Ecto neural progenitor cell (in vitro differentiated cells): ENCODE results near the gene NRP1.
"Not testable (repeated sequence)": the region's sequence is repeated elsewhere in the genome, so short reads cannot be mapped to it uniquely, and the experiment has no call there.

ENCODE experiments used
- DNase-seq: peaks from one replicate; pipeline ENCODE4 v3.0.0-alpha.2; 2018; ENCODE audit warnings: low spot score

The NRP1 gene

DNA sequence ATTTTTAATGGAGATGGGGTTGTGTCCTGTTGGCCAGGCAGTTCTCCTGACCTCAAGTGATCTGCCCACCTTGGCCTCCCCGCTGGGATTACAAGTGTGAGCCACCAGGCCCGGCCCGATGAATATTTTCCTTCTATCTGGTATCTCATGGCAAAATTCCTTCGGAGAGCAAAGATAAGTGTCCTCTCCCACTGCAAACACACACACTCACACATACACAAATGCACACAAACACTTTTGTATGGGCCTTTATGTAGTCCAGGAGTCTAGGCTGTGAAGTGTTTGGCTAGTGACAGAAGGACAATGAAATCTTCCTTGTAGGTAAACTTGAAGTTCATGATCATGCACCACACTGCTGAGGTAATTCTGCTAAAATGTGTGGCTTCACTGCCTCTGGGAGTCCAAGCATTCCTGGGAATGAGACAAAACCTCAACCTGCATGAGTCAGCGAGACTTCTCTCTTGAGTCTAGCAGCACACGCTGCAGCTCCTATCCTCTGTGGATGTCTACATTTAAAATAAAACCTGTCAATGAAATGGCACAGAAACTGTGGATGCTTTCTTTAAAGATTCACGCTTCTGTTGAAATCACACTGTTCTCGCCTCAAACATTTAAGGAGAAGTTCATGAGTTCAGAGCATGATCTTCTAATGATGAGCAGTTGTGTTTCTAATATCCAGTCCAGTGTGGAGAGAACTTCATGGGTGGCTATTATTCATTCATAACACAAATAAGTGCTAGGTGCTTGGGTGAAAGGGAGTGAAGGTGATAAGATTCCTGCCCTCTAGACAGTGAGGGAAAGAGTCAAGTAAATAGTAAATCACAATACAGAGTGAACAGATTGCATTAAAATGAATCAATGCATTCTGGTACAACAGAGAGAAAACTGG is 96.5 kb downstream of the NRP1 start:
- DNase-seq = no peak

DNA sequence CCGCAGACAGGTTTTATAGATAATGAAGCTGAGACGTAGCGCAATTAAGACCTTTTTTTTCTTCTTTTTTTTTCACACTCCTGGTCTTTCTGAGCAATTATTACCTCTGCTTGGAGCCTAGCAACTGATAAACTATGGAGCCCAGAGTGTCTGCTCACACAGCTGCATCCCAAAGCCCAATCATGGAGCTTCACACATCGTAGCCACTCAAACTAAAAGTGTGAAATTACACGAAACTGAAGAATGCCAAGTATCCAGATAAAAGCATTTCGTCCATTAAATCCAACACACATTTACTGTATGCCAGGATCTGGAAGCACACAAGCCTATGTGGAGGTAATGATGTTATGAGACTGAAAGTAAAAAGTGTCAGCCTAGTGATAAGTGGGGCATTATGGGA is 97.6 kb downstream of the NRP1 start:
- DNase-seq = no peak

DNA sequence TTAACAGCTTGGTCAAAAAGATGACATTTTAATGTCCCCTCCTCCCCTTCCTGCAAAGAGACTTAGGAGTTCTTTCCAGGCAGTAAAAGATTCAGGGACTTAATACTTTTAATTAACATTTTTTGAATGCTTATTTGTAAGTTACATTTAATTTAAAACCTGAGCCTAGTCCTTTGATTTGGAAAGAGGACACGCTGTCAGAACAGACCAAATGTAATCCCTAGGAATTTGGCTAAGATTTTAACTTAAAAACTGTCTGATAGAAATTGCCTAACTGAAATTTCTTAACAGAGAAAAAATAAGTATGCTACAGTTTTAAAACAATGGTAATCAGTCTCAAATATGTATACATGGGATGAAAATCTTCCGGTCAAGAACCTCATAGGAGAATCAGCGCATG is 98.5 kb downstream of the NRP1 start:
- no peak for DNase-seq

DNA sequence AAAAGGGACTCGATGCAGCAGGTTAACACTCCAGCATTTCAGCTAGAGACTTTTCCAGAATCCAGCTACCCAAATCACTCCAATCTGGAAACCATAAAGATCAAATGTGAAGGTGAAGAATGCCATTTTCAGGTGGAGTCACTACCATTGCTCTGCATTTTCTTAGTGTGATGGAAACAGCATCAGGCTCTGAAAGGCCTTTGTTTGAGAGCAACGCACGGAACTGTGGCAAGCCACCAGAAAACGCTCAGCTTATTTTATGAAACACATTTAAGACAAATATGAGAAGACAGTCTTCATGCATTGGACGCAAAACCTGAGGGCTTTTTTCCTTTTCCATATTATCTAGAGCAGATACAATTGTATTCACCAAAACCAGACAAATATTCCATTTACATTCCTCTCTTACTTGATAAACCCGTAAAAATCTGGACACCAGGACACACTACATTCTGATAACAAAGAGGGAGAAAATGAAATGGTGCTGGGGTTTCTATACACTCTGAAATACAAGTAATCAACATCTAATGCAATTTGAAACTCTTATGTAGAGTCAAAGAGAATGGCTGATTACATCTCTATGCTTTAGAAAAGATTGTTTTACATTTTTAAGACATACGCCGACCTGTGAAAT is 99.1 kb downstream of the NRP1 start:
- DNase-seq = no peak

DNA sequence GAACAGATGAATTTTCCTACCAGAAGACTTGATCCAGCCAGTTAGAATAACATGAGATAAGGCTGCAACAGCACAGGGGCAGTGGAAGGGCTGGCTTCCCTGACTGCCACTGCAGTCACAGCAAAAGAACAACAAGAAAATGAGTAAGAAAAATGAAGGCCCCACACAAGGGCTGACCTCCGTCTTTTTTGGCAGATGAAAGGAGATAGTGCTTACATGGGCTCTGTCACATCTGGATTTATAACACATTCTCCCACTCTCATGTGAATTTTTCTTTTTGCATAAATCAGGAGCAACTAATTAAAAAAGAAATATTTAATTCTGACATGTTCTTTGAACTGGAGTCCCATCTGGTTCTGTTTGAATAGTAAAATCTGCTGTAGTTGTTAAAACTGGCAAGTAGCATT is 99.6 kb downstream of the NRP1 start:
- no peak for DNase-seq

DNA sequence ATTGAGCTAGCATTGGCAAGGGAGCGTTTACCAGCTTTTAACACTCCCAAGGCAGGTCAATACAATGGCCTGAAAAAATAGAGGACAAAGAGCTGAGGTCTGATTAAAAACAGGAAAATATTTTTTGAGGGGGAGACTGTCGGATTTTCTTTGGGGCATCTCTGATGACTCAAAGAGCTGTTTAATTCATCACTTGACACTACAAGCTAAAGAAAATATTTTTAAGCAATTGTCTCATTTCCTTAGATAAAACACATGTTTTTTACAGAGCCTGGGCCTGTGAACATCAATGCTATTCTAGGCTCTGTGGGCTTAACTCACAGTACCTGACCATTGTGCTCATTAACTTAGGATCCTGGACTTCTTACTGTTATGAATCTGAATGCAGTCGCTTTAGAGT is 100.8 kb downstream of the NRP1 start:
- no peak for DNase-seq

DNA sequence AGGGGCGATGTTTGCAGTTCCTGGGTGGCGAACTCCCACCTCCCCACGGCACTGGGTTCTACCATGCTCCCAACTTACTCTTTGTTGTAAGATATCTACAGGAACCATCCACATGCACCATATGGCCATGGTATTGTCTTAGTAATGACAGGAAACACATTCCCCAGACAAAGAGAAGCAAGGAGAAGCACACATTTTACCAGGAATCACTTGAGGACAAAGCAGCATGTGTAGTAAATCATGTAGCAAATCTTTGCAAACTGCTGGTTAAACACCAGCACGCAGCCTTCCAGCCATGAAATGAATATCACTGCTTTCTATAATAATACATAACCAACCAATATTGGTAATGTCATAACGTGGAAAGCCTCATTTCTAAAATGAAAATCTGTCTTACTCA is 101.2 kb downstream of the NRP1 start:
- no peak for DNase-seq

DNA sequence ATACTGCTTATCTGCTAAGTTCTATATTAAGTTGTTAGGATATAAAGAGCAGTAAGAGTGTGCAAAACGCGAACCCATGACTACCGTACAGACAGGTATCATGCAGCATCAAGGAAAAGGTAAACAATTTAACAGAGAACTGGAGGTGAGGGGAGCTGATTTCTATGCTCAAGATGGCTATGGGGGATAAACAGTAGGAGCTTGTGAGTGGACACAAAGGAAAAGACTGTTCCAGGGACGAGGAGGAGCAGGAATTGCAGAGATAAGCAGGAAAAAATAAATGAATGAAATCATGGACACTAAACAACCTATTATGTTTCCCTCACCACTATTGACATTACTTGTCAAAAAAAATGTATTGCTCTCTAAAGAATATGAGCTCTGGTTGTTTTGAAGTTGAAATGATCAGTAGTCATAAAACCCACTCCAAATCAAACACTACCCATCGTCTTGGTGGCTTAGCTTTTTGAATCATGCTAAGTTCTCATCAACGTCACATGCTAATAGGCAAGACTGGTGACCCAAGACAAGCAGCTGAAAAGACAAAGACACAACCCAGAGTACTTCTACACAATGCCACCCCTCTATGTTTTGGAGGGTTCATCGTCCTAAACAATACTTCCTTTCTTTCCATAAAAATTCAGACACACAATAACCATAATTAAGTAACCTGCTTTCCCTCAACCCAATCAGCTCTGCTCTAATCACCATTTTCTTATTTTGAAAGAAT is 102.7 kb downstream of the NRP1 start:
- no peak for DNase-seq

DNA sequence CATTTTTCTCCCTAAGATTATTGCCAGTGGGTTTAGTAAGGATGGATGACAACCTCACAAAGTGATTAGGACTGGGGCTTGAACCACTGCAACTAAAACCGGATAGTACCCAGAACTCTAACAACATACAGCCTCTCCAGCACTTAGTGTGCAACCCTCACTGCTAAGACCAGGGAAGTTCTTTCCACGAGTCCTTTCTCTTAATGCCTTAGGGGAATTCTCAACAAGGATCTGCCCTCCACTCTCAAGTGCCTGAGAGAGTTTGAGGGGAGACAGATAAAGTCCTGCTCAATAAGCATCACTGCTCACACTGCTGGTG is 104.6 kb downstream of the NRP1 start:
- DNase-seq = no peak

DNA sequence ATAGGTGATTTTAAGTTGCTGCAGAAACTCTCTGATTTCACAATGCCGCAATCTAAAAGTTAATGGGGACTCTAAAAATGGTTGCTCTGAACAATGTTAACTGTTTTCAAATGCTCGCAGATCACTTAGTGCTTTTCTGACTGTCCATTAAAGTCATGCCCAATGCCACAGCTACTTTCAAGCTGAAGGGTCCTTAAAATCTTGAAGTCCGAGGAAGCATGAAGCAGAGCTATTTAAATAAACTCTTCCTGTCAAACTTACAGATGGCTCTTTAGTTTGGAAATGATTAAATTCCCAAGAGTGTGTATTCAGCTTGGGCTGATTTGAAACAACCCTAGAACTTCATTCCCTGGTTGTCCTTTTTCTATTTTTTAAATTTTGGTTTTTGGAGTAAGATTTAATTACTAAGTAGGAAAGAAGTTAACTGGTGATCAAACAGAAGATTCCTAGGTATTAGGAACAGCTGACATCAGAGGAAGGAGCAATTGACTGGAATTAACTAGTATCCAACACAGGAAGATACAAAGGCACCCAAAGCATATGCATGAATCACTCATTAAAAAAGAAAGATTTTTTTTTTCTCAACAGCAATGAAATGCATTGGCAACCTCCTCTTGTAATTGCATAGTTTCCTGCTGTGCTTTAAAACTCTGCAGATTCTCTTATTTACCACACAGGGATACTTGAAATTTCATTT is 105.1 kb downstream of the NRP1 start:
- no peak for DNase-seq

DNA sequence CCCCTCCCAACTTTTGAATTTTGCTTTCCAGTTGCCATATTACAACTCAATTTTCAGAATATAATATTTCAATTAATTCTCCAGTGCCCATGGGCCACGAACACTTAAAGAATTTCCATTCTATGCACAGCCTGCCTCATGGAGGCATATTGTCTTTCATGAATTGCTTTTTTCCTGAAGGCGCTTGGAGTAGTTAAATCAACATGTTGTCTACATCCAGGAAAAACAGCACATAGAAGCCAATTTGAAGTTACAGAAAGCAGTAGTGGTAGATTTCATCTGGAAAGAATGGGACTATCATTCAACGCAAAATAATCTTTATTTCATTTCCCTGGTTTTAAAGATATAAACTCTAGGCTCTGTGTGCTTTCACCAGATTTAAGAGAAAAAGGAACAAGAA is 106.0 kb downstream of the NRP1 start:
- no peak for DNase-seq

DNA sequence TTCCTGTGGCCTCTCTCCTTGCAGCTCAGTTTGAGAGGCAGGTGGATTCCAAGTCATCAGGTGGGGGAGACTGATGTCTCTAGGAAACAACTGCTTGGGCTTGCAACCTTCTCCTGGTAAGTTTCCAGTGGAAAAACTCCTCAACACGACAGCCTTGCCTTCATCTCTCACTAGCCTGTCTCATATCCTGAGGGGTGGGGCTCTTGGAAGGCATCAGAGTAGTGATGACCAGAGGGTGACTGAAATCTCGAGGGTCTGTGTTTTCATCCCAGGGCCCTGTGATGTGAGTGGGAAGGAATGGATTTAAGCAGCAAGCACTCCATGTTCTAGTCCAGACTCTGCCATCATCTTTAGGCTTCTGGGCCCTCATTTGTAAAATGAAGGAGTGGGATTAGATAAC is 107.0 kb downstream of the NRP1 start:
- no peak for DNase-seq

DNA sequence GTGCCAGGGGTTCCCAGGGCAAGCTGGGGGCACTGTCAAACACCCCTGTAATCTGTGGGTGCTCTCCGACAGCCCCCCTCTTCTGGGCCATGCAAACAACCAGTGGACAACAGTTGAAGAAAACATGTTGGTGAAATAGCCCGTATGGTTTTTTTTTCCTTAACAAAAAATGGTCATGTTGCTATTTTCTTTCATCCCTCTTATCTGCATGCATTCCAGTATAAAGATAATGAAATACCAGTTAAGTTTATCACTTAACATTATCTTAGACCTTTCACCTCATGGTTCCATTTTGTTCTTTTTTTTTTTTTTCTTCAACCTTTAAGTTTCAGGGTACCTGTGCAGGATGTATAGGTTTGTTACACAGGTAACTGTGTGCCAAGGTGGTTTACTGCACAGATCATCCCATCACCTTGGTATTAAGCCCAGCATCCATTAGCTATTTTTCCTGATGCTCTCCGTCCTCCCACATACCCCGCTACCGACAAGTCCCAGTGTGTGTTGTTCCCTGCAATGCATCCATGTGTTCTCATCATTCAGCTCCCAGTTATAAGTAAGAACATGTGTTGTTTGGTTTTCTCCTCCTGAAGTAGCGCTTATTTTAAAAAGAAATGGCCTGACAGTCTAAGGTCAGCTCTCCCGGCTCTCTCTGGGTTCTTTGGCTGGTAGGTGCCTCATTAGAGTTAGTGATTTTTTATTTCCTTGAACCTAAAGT is 110.1 kb downstream of the NRP1 start:
- no peak for DNase-seq

DNA sequence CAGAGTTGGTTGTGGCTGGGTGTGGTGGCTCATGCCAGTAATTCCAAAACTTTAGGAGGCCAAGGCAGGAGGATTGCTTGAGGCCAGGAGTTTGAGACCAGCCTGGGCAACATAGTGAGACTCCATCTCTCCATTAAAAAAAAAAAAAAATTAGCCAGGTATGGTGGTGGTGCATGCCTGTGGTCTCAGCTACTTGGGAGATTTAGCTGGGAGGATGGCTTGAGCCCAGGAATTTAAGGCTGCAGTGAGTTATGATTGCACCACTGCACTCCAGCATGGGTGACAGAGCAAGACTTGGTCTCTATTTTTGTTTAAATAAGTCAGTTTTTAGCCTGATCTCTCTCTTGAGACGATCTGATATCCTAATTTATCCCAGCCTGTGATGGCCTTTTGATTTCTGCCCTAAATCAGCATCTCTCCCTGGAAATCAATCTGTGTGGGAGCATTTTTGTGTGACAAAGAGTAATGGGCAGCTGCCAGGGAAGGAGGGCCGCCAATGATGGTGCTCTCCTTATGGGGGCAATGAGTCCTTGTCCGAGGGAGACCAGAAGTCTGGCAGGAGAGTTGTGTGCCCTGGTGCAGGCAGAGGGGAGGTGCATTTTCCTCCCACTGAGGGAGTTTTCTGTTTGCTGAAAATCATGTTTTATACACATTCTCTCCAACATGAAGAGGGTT is 111.0 kb downstream of the NRP1 start:
- no peak for DNase-seq

DNA sequence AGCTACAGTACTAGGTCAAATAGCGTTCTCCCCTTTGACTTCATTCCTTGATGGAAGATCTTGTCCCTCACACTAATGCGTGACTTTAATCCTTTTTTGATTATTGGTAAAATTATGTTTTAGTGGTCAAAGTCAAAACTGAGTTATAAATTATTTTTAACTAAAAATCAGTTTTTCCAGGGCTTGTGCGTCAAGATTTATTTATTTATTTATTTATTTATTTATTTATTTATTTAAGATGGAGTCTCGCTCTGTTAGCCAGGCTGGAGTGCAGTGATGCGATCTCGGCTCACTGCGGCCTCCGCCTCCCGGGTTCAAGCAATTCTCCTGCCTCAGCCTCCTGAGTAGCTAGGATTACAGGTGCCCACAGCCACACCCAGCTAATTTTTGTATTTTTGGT is 112.2 kb downstream of the NRP1 start:
- DNase-seq = not testable (repeated sequence)

DNA sequence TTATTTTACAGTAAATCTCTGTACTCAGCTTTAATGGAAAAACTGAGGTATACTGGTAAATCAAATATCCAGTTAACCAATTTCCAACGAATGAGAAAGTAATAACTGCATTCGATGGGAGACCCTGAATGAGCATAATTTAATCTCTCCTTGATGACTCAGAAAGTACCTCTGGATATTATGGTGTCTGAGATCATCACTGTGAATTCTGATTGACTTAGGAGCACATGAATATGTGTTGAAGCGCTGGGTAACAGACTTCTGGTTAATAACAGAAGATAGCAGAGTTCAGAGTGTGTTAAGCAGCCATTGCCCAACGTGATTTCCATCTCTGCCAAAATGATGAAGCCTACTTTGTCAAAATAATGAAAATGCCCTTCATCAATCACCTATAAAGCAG is 116.6 kb downstream of the NRP1 start:
- DNase-seq = no peak

DNA sequence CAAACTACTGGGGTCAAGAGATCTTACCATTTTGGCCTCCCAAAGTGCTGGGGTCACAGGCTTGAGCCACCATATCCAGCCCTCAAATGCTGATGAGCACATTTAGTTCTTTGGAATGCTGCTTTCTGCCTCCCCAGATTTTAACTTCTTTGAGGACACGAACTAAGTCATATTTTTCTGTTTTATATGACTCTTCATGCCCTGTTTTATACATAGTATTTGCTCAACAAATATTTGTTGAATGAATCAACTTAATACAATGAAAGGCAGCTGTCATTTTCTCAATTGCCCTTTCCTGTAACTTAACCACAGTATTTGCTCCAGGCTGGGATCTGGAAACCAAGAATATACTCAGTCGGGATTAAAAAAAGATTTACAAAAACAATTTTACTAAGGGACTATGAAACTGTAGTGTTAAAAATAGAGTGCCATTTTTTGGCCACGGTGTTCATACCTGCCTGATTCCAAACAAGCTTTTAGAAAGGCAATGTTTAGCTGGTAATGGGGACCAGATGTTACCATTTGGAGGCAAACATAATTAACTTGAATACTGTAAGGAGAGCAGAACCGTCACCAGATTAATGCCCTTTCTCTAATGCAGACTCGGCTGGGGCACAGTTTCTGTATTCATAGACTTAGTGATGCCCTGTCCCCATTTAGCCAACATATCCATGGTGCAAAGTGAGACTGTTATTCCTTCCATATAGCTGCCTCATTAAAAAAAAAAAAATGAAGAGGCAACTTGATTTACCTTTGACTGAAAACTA is 117.6 kb downstream of the NRP1 start:
- DNase-seq = no peak

DNA sequence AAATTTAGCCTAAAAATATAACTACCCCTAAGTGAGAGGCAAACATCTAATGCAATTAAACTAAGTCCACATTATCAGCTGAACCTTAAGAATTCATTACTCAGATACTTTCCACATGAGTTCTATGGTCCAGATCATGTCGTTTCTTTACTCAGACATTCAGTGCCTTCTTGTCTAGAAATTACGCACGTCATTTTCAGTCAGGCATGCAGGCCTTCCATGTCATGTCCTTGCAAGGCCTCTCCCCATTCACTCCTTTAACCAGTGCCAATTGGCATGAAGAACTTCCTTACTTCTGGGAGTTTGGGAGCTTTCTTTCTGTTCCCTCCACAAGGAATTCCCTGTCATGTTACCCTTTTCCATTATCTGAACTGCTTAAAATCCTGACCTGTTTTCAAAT is 118.8 kb downstream of the NRP1 start:
- DNase-seq = no peak

DNA sequence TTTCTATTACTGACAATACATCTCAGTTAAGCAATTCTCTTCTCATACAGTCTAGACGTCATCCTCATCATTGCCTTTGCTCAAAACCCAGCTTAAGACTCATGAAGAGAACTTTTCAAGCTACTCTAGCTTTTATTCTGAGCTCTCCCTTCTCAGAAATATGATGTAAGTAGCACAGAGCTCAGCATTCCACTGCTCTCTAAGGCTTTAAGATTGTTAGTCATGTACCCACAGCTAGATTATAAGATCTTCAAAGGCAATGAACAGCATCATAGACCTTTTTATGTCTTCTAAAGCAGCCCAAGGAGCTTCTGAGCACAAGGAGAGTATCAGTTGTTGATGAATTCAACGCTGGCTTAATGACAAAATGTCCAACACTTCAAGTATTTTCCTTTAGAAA is 119.3 kb downstream of the NRP1 start:
- DNase-seq = no peak

DNA sequence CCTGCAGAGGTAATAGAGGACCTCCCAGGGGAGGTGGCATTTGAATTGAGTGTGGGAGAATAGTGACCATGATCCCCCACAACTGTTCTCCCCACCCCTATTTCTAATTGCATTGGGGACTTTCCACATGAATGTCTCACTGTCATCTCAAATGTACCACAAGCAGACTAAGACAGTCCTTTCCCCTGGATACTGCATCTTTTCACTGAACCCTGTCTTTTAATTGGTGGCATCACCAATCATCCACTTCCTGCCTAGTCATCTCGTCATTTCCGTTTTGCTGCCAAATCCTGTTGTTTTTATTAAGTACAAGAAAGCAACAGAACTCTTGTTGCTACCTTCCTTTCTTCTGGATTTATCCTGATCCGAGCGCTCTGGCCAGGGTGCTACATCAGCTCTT is 120.3 kb downstream of the NRP1 start:
- DNase-seq = no peak
